ENCODE data around the gene HVCN1.

Gene HVCN1

GRCh38 chr12:110668480-110669192, 20.3 kb downstream of the HVCN1 start:
- Histone ChIP-seq H2AFZ (ENCODE audit: low read depth, low read length, severe bottlenecking) (no peak overlapping the region), H3K4me2 (ENCODE audit: low read depth, low read length, poor library complexity, severe bottlenecking) (peak overlapping the region; percentile 72)

GRCh38 chr12:110667671-110668070, 21.2 kb downstream of the HVCN1 start:
- no peak overlapping the region for H2AFZ ChIP-seq (ENCODE audit: low read depth, low read length, severe bottlenecking)
- peaks cover 69% of the 10 kb centered on the region for H3F3A ChIP-seq (ENCODE audit: insufficient read depth)
- H3K9ac ChIP-seq (ENCODE audit: low read length): peak overlapping the region; percentile 67
- TF ChIP-seq EZH2phosphoT487 (conservative IDR thresholded peaks at IDR 0.05; ENCODE audit: low read length) (no peak), CTCF (IDR thresholded peaks at IDR 0.05; ENCODE audit: insufficient read depth, low read length, poor library complexity, severe bottlenecking) (no peak)
- peak overlapping the region; percentile 72 for H3K4me2 ChIP-seq (ENCODE audit: low read depth, low read length, poor library complexity, severe bottlenecking)
- H3K79me2 ChIP-seq (ENCODE audit: insufficient read depth, low read length): peaks cover 3% of the 10 kb centered on the region; the same call in 1 of the 2 replicates
- H3K4me3 ChIP-seq (ENCODE audit: insufficient read depth, low read length, poor library complexity, severe bottlenecking): peak overlapping the region; percentile 43
- H3K27me3 ChIP-seq (ENCODE audit: low read length): no peaks in the 10 kb centered on the region
- H3K9me2 ChIP-seq (replicated peaks; ENCODE audit: insufficient read depth, low read length): no peaks in the 10 kb centered on the region
- no peaks in the 10 kb centered on the region for H3K36me3 ChIP-seq (ENCODE audit: low read length)
- peak overlapping the region; percentile 95 for H3K27ac ChIP-seq (ENCODE audit: low read depth, low read length)
- no peaks in the 10 kb centered on the region for H3K9me3 ChIP-seq (ENCODE audit: insufficient read depth, low read length)
- no peaks in the 10 kb centered on the region for H4K20me1 ChIP-seq (ENCODE audit: low read depth, low read length)

More at GRCh38 chr12:110668480-110669192, 20.3 kb downstream of the HVCN1 start:
- TF ChIP-seq EZH2phosphoT487 (conservative IDR thresholded peaks at IDR 0.05; ENCODE audit: low read length): no peak
- no peak for TF ChIP-seq CTCF (IDR thresholded peaks at IDR 0.05; ENCODE audit: insufficient read depth, low read length, poor library complexity, severe bottlenecking)
- Histone ChIP-seq H3K9me3 (ENCODE audit: insufficient read depth, low read length) (no peaks in the 10 kb centered on the region), H3K4me3 (ENCODE audit: insufficient read depth, low read length, poor library complexity, severe bottlenecking) (peak overlapping the region; percentile 43), H3K9me2 (replicated peaks; ENCODE audit: insufficient read depth, low read length) (no peaks in the 10 kb centered on the region), H3K36me3 (ENCODE audit: low read length) (no peaks in the 10 kb centered on the region), H3K9ac (ENCODE audit: low read length) (peak overlapping the region; percentile 67), H3K27ac (ENCODE audit: low read depth, low read length) (peak overlapping the region; percentile 95), H3K79me2 (ENCODE audit: insufficient read depth, low read length) (peaks cover 3% of the 10 kb centered on the region; the same call in 1 of the 2 replicates), H4K20me1 (ENCODE audit: low read depth, low read length) (no peaks in the 10 kb centered on the region), H3F3A (ENCODE audit: insufficient read depth) (peaks cover 68% of the 10 kb centered on the region), H3K27me3 (ENCODE audit: low read length) (no peaks in the 10 kb centered on the region)

GRCh38 chr12:110666892-110667291, 22.0 kb downstream of the HVCN1 start:
- Histone ChIP-seq H3K9me2 (replicated peaks; ENCODE audit: insufficient read depth, low read length) (no peaks in the 10 kb centered on the region), H3K27ac (ENCODE audit: low read depth, low read length) (peak overlapping the region; percentile 95), H3K36me3 (ENCODE audit: low read length) (no peaks in the 10 kb centered on the region), H3K4me3 (ENCODE audit: insufficient read depth, low read length, poor library complexity, severe bottlenecking) (no peak overlapping the region), H3K79me2 (ENCODE audit: insufficient read depth, low read length) (peaks cover 3% of the 10 kb centered on the region; the same call in 1 of the 2 replicates), H3K9me3 (ENCODE audit: insufficient read depth, low read length) (no peaks in the 10 kb centered on the region), H4K20me1 (ENCODE audit: low read depth, low read length) (no peaks in the 10 kb centered on the region), H3F3A (ENCODE audit: insufficient read depth) (peaks cover 69% of the 10 kb centered on the region), H3K9ac (ENCODE audit: low read length) (peak overlapping the region; percentile 15; the same call in 1 of the 2 replicates), H3K4me2 (ENCODE audit: low read depth, low read length, poor library complexity, severe bottlenecking) (peak overlapping the region; percentile 72), H3K27me3 (ENCODE audit: low read length) (no peaks in the 10 kb centered on the region), H2AFZ (ENCODE audit: low read depth, low read length, severe bottlenecking) (no peak overlapping the region)
- TF ChIP-seq EZH2phosphoT487 (conservative IDR thresholded peaks at IDR 0.05; ENCODE audit: low read length) (no peak), CTCF (IDR thresholded peaks at IDR 0.05; ENCODE audit: insufficient read depth, low read length, poor library complexity, severe bottlenecking) (no peak)
